Fibroblast of the aortic adventitia (primary cell): ENCODE measurements around the gene LRCH2. TPM values are rescaled to one million over a fixed set of nuclear protein-coding genes. Genes with fewer than 3 reads are reported as not detected.

Experiments used
- DNase-seq: peaks from one replicate; pipeline ENCODE4 v3.0.0-alpha.2; 2010; ENCODE audit warnings: low read depth
- H3K4me3 ChIP-seq: 2 replicates; pipeline ENCODE4 v1.5.1; 2011; ENCODE audit warnings: low read depth, mild to moderate bottlenecking, control low read depth, low read length, moderate library complexity
- total RNA-seq: library from RNA; depleted of rRNA; stranded (reverse); fragments of >200 nt; gene quantifications from 2 replicates; pipeline ENCODE4 v1.2.3, GENCODE V29; 2012; ENCODE audit warnings: low replicate concordance
- TF ChIP-seq, protein P1 (sequence below): IDR thresholded peaks from 2 replicates; pipeline ENCODE4 v1.5.1; 2011; ENCODE audit warnings: mild to moderate bottlenecking, low read length, control low read depth, inconsistent platforms; ENCODE audit not compliant: insufficient read depth

The LRCH2 gene
- total RNA-seq, 1 donor = 11.1 TPM

- no peak for DNase-seq
- TF ChIP-seq, protein P1, sequence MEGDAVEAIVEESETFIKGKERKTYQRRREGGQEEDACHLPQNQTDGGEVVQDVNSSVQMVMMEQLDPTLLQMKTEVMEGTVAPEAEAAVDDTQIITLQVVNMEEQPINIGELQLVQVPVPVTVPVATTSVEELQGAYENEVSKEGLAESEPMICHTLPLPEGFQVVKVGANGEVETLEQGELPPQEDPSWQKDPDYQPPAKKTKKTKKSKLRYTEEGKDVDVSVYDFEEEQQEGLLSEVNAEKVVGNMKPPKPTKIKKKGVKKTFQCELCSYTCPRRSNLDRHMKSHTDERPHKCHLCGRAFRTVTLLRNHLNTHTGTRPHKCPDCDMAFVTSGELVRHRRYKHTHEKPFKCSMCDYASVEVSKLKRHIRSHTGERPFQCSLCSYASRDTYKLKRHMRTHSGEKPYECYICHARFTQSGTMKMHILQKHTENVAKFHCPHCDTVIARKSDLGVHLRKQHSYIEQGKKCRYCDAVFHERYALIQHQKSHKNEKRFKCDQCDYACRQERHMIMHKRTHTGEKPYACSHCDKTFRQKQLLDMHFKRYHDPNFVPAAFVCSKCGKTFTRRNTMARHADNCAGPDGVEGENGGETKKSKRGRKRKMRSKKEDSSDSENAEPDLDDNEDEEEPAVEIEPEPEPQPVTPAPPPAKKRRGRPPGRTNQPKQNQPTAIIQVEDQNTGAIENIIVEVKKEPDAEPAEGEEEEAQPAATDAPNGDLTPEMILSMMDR = no peak
- no peak overlapping the region for H3K4me3 ChIP-seq
Observed at GRCh38 chrX:115183980-115184379, 49.9 kb downstream of the LRCH2 start.

- H3K4me3 ChIP-seq = no peak overlapping the region
- TF ChIP-seq, protein P1 = no peak
- no peak for DNase-seq
Observed at GRCh38 chrX:115178473-115178872, 55.4 kb downstream of the LRCH2 start.

DNA sequence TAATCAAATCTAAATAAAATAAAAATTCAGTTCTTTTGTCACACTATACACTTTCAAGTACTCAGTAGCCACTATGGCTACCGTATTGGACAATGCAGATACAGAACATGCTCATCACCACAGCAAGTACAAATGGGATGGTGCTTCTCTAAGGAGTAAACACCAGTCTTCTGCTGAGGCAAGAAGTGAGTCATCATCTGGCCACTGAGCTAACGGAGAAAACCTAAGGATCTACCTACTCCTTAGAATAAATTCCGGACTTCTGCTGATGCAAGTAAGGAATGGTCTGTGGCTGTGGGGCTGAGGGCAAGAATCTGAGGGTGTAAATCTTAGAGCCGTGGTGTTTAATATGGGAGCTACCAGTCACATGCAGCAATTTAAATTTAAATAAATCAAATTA, 56.0 kb downstream of the LRCH2 start:
- DNase-seq = no peak
- TF ChIP-seq, protein P1 = no peak
- no peak overlapping the region for H3K4me3 ChIP-seq

GRCh38 chrX:115174548-115174947, 59.3 kb downstream of the LRCH2 start:
- no peak overlapping the region for H3K4me3 ChIP-seq
- DNase-seq = peak; percentile 1
- TF ChIP-seq, protein P1 = no peak

DNA sequence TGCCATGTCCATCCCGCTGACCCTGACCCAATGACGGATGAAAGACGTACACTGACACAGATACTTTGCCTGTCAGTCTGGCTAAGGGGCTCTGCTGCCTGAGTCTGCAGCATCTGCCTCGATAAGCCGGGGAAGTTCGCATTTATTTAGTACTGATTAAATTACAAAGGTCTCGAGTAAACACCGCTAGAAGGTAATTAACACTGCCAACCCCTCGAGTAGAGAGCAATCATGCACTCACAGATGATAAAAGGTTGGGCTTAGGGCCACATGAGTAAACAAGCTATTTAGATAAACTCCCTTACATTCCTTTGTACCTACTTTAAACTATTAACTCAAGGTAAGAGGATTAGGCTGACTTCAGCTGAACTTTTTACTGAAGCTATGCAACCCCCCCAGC, 60.7 kb downstream of the LRCH2 start:
- H3K4me3 ChIP-seq = no peak overlapping the region
- no peak for DNase-seq
- TF ChIP-seq, protein P1 = no peak

DNA sequence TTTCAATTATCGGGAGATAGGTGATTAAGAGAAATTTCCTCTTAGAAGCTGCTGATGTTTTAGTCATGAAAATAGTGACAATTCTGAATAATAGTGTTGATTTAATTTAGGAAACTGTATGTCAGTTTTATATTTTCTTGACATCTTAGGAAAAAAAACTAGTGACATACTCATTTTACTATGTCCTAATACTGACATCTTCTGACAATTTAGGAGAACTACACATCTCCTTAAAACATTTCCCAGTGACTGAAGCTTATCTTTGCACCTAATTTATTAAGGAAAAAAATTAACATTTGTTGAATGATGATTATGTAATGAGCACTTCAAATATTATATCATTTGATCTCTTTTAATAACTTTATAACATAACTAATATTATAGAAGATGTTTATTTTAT, 86.7 kb downstream of the LRCH2 start:
- peak; percentile 50 for DNase-seq

GRCh38 chrX:115142057-115142456, 91.8 kb downstream of the LRCH2 start:
- TF ChIP-seq, protein P1 = no peak

More for the DNA sequence above, 86.7 kb downstream of the LRCH2 start:
- no peak overlapping the region for H3K4me3 ChIP-seq
- TF ChIP-seq, protein P1 = peak; percentile 55

More at GRCh38 chrX:115142057-115142456, 91.8 kb downstream of the LRCH2 start:
- DNase-seq = no peak
- no peak overlapping the region for H3K4me3 ChIP-seq
